HG02571 (cell line): ENCODE results near the gene KIRREL3.

ENCODE experiments used
- ATAC-seq: cut with Tn5 transposase; IDR thresholded peaks from one replicate; pipeline ENCODE4 v1.9.1; 2021; ENCODE audit warnings: mild to moderate bottlenecking, moderate library complexity; ENCODE audit not compliant: unreplicated experiment

The KIRREL3 gene

GRCh38 chr11:126612671-126613070 lies 387.9 kb downstream of the KIRREL3 start:
- ATAC-seq = no peak

GRCh38 chr11:126611438-126611837 lies 389.1 kb downstream of the KIRREL3 start:
- no peak for ATAC-seq

- no peak for ATAC-seq
These were observed 391.9 kb downstream of the KIRREL3 start for GRCh38 chr11:126608658-126609057.

- ATAC-seq = no peak
These were observed 392.6 kb downstream of the KIRREL3 start for GRCh38 chr11:126607776-126608541.

- ATAC-seq = no peak
These were observed 393.2 kb downstream of the KIRREL3 start for GRCh38 chr11:126607374-126607773.

GRCh38 chr11:126606484-126606883 lies 394.1 kb downstream of the KIRREL3 start:
- ATAC-seq = no peak

- ATAC-seq = no peak
These were observed 396.1 kb downstream of the KIRREL3 start for GRCh38 chr11:126604461-126604860.

GRCh38 chr11:126603486-126603885 lies 397.1 kb downstream of the KIRREL3 start:
- ATAC-seq = no peak

- ATAC-seq = no peak
These were observed 397.6 kb downstream of the KIRREL3 start for GRCh38 chr11:126602993-126603392.

- ATAC-seq = no peak
These were observed 398.1 kb downstream of the KIRREL3 start for GRCh38 chr11:126602349-126602940.

GRCh38 chr11:126601550-126602215 lies 398.9 kb downstream of the KIRREL3 start:
- no peak for ATAC-seq

GRCh38 chr11:126601136-126601535 lies 399.4 kb downstream of the KIRREL3 start:
- no peak for ATAC-seq

- ATAC-seq = no peak
These were observed 401.2 kb downstream of the KIRREL3 start for GRCh38 chr11:126599217-126599897.

GRCh38 chr11:126598344-126599216 lies 402.0 kb downstream of the KIRREL3 start:
- ATAC-seq = no peak

GRCh38 chr11:126597041-126597440 lies 403.5 kb downstream of the KIRREL3 start:
- no peak for ATAC-seq

GRCh38 chr11:126596474-126596873 lies 404.1 kb downstream of the KIRREL3 start:
- no peak for ATAC-seq

- ATAC-seq = no peak
These were observed 405.0 kb downstream of the KIRREL3 start for GRCh38 chr11:126595560-126595959.

- ATAC-seq = no peak
These were observed 405.6 kb downstream of the KIRREL3 start for GRCh38 chr11:126594921-126595367.

- no peak for ATAC-seq
These were observed 407.8 kb downstream of the KIRREL3 start for GRCh38 chr11:126592496-126593410.
